Measurements from ENCODE around the gene RTP3. TPM values are rescaled to one million over a fixed set of nuclear protein-coding genes. Genes with fewer than 3 reads are reported as not detected.

The RTP3 gene
- total and polyA plus RNA-seq, 4 donors: 1.0 to 61.7 (median 26.6) TPM

DNA sequence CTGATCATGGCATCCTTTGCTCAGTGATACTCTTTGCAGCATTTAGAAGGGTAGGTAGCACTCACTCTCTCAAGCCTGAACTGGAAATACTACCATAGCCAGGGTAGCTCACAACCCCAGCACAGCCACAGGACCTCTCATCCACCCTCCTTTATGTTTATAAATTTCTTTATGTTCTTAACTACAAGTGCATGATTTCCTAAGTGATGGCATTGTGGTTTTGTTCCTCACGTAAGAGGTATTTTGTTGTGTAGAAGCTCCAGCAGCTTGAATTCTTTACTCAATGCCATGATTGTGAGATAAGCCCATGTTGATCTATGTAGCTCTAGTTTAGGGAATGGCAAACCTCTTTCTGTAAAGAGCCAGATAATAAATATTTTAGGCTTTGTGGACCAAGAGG is 7.9 kb upstream of the RTP3 start (continued):
- TF ChIP-seq, protein P1, sequence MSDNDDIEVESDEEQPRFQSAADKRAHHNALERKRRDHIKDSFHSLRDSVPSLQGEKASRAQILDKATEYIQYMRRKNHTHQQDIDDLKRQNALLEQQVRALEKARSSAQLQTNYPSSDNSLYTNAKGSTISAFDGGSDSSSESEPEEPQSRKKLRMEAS (IDR thresholded peaks at IDR 0.05): no peak

DNA sequence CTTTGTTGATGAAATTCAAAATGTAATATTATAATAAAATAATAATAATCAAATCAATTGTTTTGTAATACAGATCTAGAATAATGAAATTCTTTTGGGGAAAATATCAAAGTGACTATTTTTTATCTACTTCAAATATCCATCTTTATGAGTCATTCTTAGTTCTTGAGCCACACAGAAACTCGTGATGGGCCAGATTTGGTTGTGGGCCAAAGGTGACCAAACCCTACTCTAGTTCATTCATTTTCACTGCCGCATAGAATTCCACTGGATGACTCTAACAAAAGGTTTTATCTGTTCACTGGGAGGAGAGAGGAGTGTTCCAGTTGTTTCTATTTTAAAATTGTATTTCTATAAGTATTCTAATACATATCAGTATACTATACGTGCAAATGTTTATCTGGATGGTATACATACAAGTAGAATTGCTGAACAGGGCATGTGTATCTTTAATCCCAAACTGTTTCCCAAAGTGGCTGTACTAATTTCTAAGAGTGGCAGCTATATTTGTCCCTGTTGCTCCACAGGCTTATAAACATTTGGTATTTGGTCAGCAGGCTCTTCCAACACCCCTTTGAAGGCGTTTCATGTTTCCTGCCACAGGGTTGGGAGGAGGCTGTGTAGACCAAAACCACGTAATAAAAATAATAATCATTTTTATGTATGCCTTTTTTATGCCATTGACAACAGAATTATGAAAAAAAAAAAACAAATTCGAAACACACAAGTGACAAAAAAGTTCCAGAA is 7.3 kb upstream of the RTP3 start:
- TF ChIP-seq HNF4A (conservative IDR thresholded peaks at IDR 0.05): no peak
- TF ChIP-seq FOXA2 (IDR thresholded peaks at IDR 0.05): no peak
- TF ChIP-seq EGR1 (IDR thresholded peaks at IDR 0.05; ENCODE audit: low read depth in 2 of 2): no peak
- no peak for TF ChIP-seq JUND (IDR thresholded peaks at IDR 0.05)
- TF ChIP-seq RAD21 (IDR thresholded peaks at IDR 0.05): no peak
- no peak for TF ChIP-seq TAF1 (conservative IDR thresholded peaks at IDR 0.05)
- TF ChIP-seq YY1 (IDR thresholded peaks at IDR 0.05): no peak
- TF ChIP-seq, protein P2, sequence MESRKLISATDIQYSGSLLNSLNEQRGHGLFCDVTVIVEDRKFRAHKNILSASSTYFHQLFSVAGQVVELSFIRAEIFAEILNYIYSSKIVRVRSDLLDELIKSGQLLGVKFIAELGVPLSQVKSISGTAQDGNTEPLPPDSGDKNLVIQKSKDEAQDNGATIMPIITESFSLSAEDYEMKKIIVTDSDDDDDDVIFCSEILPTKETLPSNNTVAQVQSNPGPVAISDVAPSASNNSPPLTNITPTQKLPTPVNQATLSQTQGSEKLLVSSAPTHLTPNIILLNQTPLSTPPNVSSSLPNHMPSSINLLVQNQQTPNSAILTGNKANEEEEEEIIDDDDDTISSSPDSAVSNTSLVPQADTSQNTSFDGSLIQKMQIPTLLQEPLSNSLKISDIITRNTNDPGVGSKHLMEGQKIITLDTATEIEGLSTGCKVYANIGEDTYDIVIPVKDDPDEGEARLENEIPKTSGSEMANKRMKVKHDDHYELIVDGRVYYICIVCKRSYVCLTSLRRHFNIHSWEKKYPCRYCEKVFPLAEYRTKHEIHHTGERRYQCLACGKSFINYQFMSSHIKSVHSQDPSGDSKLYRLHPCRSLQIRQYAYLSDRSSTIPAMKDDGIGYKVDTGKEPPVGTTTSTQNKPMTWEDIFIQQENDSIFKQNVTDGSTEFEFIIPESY (IDR thresholded peaks at IDR 0.05): no peak
- TF ChIP-seq, protein P3, sequence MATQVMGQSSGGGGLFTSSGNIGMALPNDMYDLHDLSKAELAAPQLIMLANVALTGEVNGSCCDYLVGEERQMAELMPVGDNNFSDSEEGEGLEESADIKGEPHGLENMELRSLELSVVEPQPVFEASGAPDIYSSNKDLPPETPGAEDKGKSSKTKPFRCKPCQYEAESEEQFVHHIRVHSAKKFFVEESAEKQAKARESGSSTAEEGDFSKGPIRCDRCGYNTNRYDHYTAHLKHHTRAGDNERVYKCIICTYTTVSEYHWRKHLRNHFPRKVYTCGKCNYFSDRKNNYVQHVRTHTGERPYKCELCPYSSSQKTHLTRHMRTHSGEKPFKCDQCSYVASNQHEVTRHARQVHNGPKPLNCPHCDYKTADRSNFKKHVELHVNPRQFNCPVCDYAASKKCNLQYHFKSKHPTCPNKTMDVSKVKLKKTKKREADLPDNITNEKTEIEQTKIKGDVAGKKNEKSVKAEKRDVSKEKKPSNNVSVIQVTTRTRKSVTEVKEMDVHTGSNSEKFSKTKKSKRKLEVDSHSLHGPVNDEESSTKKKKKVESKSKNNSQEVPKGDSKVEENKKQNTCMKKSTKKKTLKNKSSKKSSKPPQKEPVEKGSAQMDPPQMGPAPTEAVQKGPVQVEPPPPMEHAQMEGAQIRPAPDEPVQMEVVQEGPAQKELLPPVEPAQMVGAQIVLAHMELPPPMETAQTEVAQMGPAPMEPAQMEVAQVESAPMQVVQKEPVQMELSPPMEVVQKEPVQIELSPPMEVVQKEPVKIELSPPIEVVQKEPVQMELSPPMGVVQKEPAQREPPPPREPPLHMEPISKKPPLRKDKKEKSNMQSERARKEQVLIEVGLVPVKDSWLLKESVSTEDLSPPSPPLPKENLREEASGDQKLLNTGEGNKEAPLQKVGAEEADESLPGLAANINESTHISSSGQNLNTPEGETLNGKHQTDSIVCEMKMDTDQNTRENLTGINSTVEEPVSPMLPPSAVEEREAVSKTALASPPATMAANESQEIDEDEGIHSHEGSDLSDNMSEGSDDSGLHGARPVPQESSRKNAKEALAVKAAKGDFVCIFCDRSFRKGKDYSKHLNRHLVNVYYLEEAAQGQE (IDR thresholded peaks at IDR 0.05): no peak
- no peak for TF ChIP-seq SP1 (IDR thresholded peaks at IDR 0.05)
- DNase-seq (ENCODE audit: low spot score): no peak
- 42% methylated on average over 6 of the region's 6 CpGs for WGBS
- Histone ChIP-seq H3K9me3 (ENCODE audit: control insufficient read depth in 4 of 4, low read length in 3 of 4) (no peaks in the 10 kb centered on the region), H3K4me3 (ENCODE audit: low read depth in 1 of 3, low read length in 3 of 3) (no peak overlapping the region), H3K9ac (ENCODE audit: low read depth in 1 of 2, low read length in 2 of 2) (no peak overlapping the region), H3K27me3 (ENCODE audit: control insufficient read depth in 4 of 4, insufficient read depth in 4 of 4, low read length in 3 of 4) (no peaks in the 10 kb centered on the region), H3K4me1 (ENCODE audit: control insufficient read depth in 4 of 4, insufficient read depth in 4 of 4, low read length in 3 of 4) (peaks cover 2 to 39% (median 34%) of the 10 kb centered on the region in 4 donors), H3K36me3 (ENCODE audit: control insufficient read depth in 4 of 4, insufficient read depth in 3 of 4, low read depth in 1 of 4, low read length in 3 of 4) (no peaks in the 10 kb centered on the region), H3K27ac (ENCODE audit: low read depth in 1 of 2, low read length in 2 of 2) (peak overlapping the region; percentile 20 to 48)

DNA sequence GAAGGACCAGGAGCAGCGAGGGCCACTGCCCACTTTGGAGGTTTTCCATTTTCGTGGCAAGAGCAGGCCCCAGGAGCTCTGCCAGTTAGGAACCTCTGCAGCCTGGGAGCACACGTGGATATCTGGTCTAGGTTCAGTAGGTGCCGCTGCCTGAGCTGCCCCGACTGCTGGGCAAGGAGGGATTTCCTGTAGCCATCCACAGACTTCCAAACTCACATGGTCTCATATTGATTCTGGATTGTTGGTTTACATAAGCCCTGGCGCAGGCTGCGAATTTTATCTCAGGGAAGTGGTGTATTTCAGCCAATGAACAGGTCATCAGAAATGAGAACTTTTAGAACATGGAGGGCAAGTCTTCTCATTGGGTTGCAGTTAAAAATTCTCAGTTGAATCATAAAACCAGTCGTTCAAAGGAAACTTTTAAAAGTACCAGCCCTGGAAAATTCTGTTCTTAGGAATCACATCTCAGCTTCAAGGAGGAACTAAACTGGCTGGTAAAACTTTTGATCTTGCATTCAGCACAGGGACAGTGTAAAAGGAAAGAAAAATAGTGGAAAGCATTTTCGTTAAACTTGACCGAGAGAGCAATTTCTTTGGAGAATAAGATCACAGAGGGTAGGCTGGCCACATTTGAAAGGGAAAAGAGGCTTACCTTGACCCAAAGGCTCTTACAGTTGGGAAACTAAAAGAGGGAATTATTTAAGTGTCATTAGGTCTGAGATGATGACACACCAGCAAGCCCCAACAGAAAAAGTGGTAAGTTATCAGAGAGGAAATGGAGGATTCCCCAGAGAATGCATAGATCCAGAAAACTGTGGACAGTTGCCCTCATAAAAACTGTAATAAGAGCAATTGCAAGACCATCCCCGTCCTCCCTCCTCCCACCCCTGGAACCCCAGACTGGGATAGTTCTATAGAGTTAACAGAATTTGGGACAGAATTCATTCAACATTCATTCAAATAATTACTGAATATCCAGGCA is 6.4 kb upstream of the RTP3 start:
- Histone ChIP-seq H3K9ac (ENCODE audit: low read depth in 1 of 2, low read length in 2 of 2) (no peak overlapping the region), H3K9me3 (ENCODE audit: control insufficient read depth in 4 of 4, low read length in 3 of 4) (no peaks in the 10 kb centered on the region), H3K4me3 (ENCODE audit: low read depth in 1 of 3, low read length in 3 of 3) (no peak overlapping the region), H3K27ac (ENCODE audit: low read depth in 1 of 2, low read length in 2 of 2) (peak overlapping the region; percentile 20 to 48), H3K27me3 (ENCODE audit: control insufficient read depth in 4 of 4, insufficient read depth in 4 of 4, low read length in 3 of 4) (no peaks in the 10 kb centered on the region), H3K36me3 (ENCODE audit: control insufficient read depth in 4 of 4, insufficient read depth in 3 of 4, low read depth in 1 of 4, low read length in 3 of 4) (no peaks in the 10 kb centered on the region), H3K4me1 (ENCODE audit: control insufficient read depth in 4 of 4, insufficient read depth in 4 of 4, low read length in 3 of 4) (peaks cover 2 to 47% (median 42%) of the 10 kb centered on the region in 4 donors)
- WGBS: 34% methylated on average over 11 of the region's 11 CpGs
- DNase-seq (ENCODE audit: low spot score): no peak
- TF ChIP-seq, protein P3 (IDR thresholded peaks at IDR 0.05): peak; percentile 55
- TF ChIP-seq, protein P2 (IDR thresholded peaks at IDR 0.05): peak; percentile 83
- TF ChIP-seq GABPA (IDR thresholded peaks at IDR 0.05 in 1 of 2, conservative IDR thresholded peaks at IDR 0.05 in 1 of 2): peak in 1 of 2 donors; percentile 51
- TF ChIP-seq FOXA2 (IDR thresholded peaks at IDR 0.05): peak; percentile 89

All from liver (tissue), 9 donors.